Heart left ventricle (tissue), 13 donors: Measurements from ENCODE around the gene WDR13.

Source experiments
- CTCF ChIP-seq, 12 donors: fragments of 200-600 bp; sonication (generic) in 4 of 12; IDR thresholded peaks; one replicate each; pipeline versions ENCODE4 v1.5.0 to v1.8.0; 2018 to 2022; ENCODE audit warnings: antibody characterized with exemption in 12 of 12, mild to moderate bottlenecking in 5 of 12
- POLR2A ChIP-seq, 2 donors: fragments of 450-650 bp; IDR thresholded peaks; one replicate each; pipeline ENCODE4 v1.6.1; 2017; ENCODE audit warnings: antibody characterized with exemption in 2 of 2, mild to moderate bottlenecking in 2 of 2, moderate library complexity in 2 of 2
- donor health status: ischemic (EF 13 %, LVEDD 7.1; RV severe dilation, severe dysfunction).
- donor health status: DM: no; HTN: yes; CAD: no.
- donor health status: DM: no; HTN: no; CAD: no.
- donor health status: ischemic (EF 25% LVEDD 6.9; RV normal size, moderate dysfunction).
- donor health status: ischemic (EF 25% LVEDD 5.7; RV mildly dilated, moderate dysfunction).
- donor health status: ischemic (EF 35%, LVEDD 5.7; RV mildly dilated, moderate dysfunction).
- donor health status: nonischemic (EF 11% LVEDD 7.7; RV severe dilation, severe dysfunction).
- donor health status: DM: yes; HTN: yes; CAD: no.
- donor health status: PGD.
- donor health status: ischemic (EF 29% LVEDD 5.4; RV normal size, mild dysfunction).
- donor health status: nonischemic (EF 23%, LVEDD 6.1; RV moderate dilation, normal function).

DNA sequence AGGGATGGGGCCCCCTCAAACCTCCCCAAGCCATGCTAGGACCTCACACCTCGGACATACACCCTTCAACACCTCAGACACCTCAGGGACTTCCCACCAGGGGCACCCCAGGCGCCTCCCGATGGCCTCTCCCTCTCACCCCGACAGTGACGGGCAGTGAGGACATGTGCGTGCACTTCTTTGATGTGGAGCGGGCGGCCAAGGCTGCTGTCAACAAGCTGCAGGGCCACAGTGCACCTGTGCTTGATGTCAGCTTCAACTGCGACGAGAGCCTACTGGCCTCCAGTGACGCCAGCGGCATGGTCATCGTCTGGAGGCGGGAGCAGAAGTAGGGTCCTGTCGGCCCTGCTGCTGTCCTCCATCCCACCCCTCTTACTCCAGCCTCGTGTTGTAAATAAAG, 7.4 kb downstream of the WDR13 start:
- no peak for TF ChIP-seq POLR2A (IDR thresholded peaks at IDR 0.05)
- no peak for TF ChIP-seq CTCF (IDR thresholded peaks at IDR 0.05)
